Mesenchymal stem cell (in vitro differentiated cells and primary cell): Measurements from ENCODE around the gene CCR1.

Experiments
- DNase-seq: peaks from one replicate; pipeline ENCODE4 v3.0.0-alpha.2; 2013
- H2AFZ ChIP-seq: one replicate; pipeline ENCODE4 v1.6.1; 2013; ENCODE audit warnings: low read depth, mild to moderate bottlenecking, control low read depth, inconsistent platforms, low read length, moderate library complexity
- H2AK5ac ChIP-seq: 2 replicates; pipeline ENCODE4 v1.6.1; 2013; ENCODE audit warnings: low read length, moderate library complexity, mild to moderate bottlenecking, inconsistent platforms; ENCODE audit not compliant: severe bottlenecking
- H2BK120ac ChIP-seq: one replicate; pipeline ENCODE4 v1.6.1; 2013; ENCODE audit warnings: low read depth, mild to moderate bottlenecking, inconsistent platforms, low read length, moderate library complexity
- H2BK12ac ChIP-seq, 2 experiments: one replicate each; pipeline ENCODE4 v1.6.1; 2013; ENCODE audit warnings: inconsistent platforms in 2 of 2, low read length in 2 of 2, mild to moderate bottlenecking in 2 of 2, moderate library complexity in 2 of 2, control low read depth in 1 of 2
- H2BK15ac ChIP-seq: one replicate; pipeline ENCODE4 v1.6.1; 2013; ENCODE audit warnings: mild to moderate bottlenecking, low read depth, inconsistent platforms; ENCODE audit not compliant: poor library complexity, severe bottlenecking
- H2BK5ac ChIP-seq: 2 replicates; pipeline ENCODE4 v1.6.1; 2013; ENCODE audit warnings: low read depth, mild to moderate bottlenecking, low read length, control low read depth, inconsistent platforms; ENCODE audit not compliant: poor library complexity, severe bottlenecking
- H3K14ac ChIP-seq, 2 experiments: one replicate each; pipeline ENCODE4 v1.6.1; 2013; ENCODE audit warnings: inconsistent platforms in 2 of 2, low read length in 2 of 2, control low read depth in 1 of 2, mild to moderate bottlenecking in 1 of 2, moderate library complexity in 1 of 2
- H3K18ac ChIP-seq, 2 experiments: one replicate each; pipeline ENCODE4 v1.6.1; 2013; ENCODE audit warnings: inconsistent platforms in 2 of 2, low read length in 2 of 2, control low read depth in 1 of 2, low read depth in 1 of 2, mild to moderate bottlenecking in 1 of 2
- H3K23ac ChIP-seq, 2 experiments: one replicate each; pipeline ENCODE4 v1.6.1; 2013; ENCODE audit warnings: inconsistent platforms in 2 of 2, low read length in 2 of 2, mild to moderate bottlenecking in 2 of 2, moderate library complexity in 2 of 2, control low read depth in 1 of 2
- H3K27ac ChIP-seq: 2 replicates; pipeline ENCODE4 v1.5.1; 2013; ENCODE audit warnings: mild to moderate bottlenecking, moderate library complexity, low read length, control low read depth, inconsistent platforms; ENCODE audit not compliant: poor library complexity, severe bottlenecking
- H3K27me3 ChIP-seq, 2 experiments: 2 replicates each; pipeline versions ENCODE4 v1.6.1 to v1.7.0; 2013; ENCODE audit warnings: low read length in 2 of 2, mild to moderate bottlenecking in 2 of 2, moderate library complexity in 2 of 2, control low read depth in 1 of 2, inconsistent platforms in 1 of 2; ENCODE audit not compliant: control insufficient read depth in 1 of 2, insufficient read depth in 1 of 2
- H3K36me3 ChIP-seq, 2 experiments: 2 replicates each; pipeline versions ENCODE4 v1.6.1 to v1.7.0; 2013; ENCODE audit warnings: low read length in 2 of 2, control low read depth in 1 of 2, inconsistent platforms in 1 of 2, low read depth in 1 of 2, mild to moderate bottlenecking in 1 of 2; ENCODE audit not compliant: insufficient read depth in 2 of 2, control insufficient read depth in 1 of 2
- H3K4ac ChIP-seq, 2 experiments: one replicate each; pipeline ENCODE4 v1.6.1; 2013; ENCODE audit warnings: inconsistent platforms in 2 of 2, low read length in 2 of 2, mild to moderate bottlenecking in 2 of 2, moderate library complexity in 2 of 2, control low read depth in 1 of 2, low read depth in 1 of 2
- H3K4me1 ChIP-seq: 2 replicates; pipeline ENCODE4 v1.6.1; 2013; ENCODE audit warnings: low read depth, low read length, control low read depth; ENCODE audit not compliant: control insufficient read depth, insufficient read depth
- H3K4me2 ChIP-seq: 2 replicates; pipeline ENCODE4 v1.6.1; 2013; ENCODE audit warnings: low read length, mild to moderate bottlenecking, inconsistent platforms; ENCODE audit not compliant: poor library complexity, severe bottlenecking
- H3K4me3 ChIP-seq, 2 experiments: 2 replicates each; pipeline versions ENCODE4 v1.5.1 to v1.7.0; 2013; ENCODE audit warnings: low read length in 2 of 2, mild to moderate bottlenecking in 2 of 2, control low read depth in 1 of 2, low read depth in 1 of 2; ENCODE audit not compliant: insufficient read depth in 1 of 2
- H3K79me1 ChIP-seq: replicated peaks from 2 replicates; pipeline ENCODE4 v1.6.1; 2013; ENCODE audit warnings: mild to moderate bottlenecking, control low read depth, low read length, inconsistent platforms; ENCODE audit not compliant: poor library complexity, severe bottlenecking
- H3K9ac ChIP-seq: 2 replicates; pipeline ENCODE4 v1.7.0; 2013; ENCODE audit warnings: mild to moderate bottlenecking, low read length, moderate library complexity
- H3K9me3 ChIP-seq: 2 replicates; pipeline ENCODE4 v1.7.0; 2013; ENCODE audit warnings: mild to moderate bottlenecking, low read length; ENCODE audit not compliant: control insufficient read depth
- H4K8ac ChIP-seq: one replicate; pipeline ENCODE4 v1.6.1; 2013; ENCODE audit warnings: inconsistent platforms, mild to moderate bottlenecking, low read length, moderate library complexity
- H4K91ac ChIP-seq: one replicate; pipeline ENCODE4 v1.6.1; 2013; ENCODE audit warnings: mild to moderate bottlenecking, low read length, inconsistent platforms
- WGBS: methylation state at CpG from one replicate; pipeline ENCODE4 v1.1.7; 2013; ENCODE audit warnings: mixed read lengths; 5-methylcytosine and 5-hydroxymethylcytosine counted together

CCR1 gene

DNA sequence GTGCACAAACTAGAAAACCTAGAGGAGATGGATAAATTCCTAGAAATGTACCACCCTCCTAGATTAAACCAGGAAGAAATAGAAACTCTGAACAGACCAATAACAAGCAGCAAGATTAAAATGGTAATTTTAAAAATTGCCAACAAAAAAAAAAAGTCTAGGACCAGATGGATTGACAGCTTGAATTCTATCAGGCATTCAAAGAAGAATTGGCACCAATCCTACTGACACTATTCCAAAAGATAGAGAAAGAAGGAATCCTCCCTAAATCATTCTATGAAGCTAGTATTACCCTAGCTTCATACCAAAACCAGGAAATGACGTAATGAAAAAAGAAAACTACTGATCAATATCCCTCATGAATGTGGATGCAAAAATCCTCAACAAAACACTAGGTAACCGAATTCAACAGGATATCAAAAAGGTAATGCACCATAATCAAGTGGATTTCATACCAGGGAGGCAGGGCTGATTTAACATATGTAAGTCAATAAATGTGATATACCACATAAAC lies 10.1 kb upstream of the CCR1 start:
- no peak overlapping the region for H3K4me3 ChIP-seq
- no peak overlapping the region for H2AFZ ChIP-seq
- no peak overlapping the region for H3K9ac ChIP-seq
- no peaks in the 10 kb centered on the region for H3K36me3 ChIP-seq
- H2BK120ac ChIP-seq = no peak overlapping the region
- H4K91ac ChIP-seq = no peak overlapping the region
- peaks cover 6% of the 10 kb centered on the region for H3K9me3 ChIP-seq
- no peak overlapping the region for H3K4me2 ChIP-seq
- H3K4ac ChIP-seq = no peak overlapping the region
- no peak overlapping the region for H3K14ac ChIP-seq
- no peak overlapping the region for H3K27ac ChIP-seq
- H3K23ac ChIP-seq = no peak overlapping the region
- no peaks in the 10 kb centered on the region for H3K4me1 ChIP-seq
- no peak overlapping the region for H2BK5ac ChIP-seq
- no peaks in the 10 kb centered on the region for H3K79me1 ChIP-seq
- no peak overlapping the region for H3K18ac ChIP-seq
- H2AK5ac ChIP-seq = no peak overlapping the region
- DNase-seq = no peak
- H2BK15ac ChIP-seq = no peak overlapping the region
- H4K8ac ChIP-seq = no peak overlapping the region
- peaks cover 4 to 30% of the 10 kb centered on the region in 2 experiments for H3K27me3 ChIP-seq
- WGBS = 79% methylated on average over 1 of the region's 2 CpGs
- no peak overlapping the region for H2BK12ac ChIP-seq

- Histone ChIP-seq H2BK120ac (no peak overlapping the region), H2BK15ac (no peak overlapping the region), H3K23ac (no peak overlapping the region), H2AFZ (no peak overlapping the region), H2AK5ac (no peak overlapping the region), H4K8ac (no peak overlapping the region), H2BK12ac (no peak overlapping the region), H3K18ac (no peak overlapping the region), H3K27me3 (peaks cover 4 to 37% of the 10 kb centered on the region in 2 experiments), H4K91ac (no peak overlapping the region), H2BK5ac (no peak overlapping the region), H3K14ac (no peak overlapping the region), H3K9me3 (peaks cover 5% of the 10 kb centered on the region), H3K36me3 (no peaks in the 10 kb centered on the region), H3K4me1 (no peaks in the 10 kb centered on the region), H3K9ac (no peak overlapping the region), H3K4me2 (no peak overlapping the region), H3K4ac (no peak overlapping the region), H3K79me1 (no peaks in the 10 kb centered on the region), H3K4me3 (no peak overlapping the region), H3K27ac (no peak overlapping the region)
- DNase-seq = peak; percentile 6
- WGBS = 59% methylated on average over 3 of the region's 4 CpGs
Observed at GRCh38 chr3:46215810-46216414, 7.8 kb upstream of the CCR1 start.

- Histone ChIP-seq H3K14ac (no peak overlapping the region), H2BK15ac (no peak overlapping the region), H3K23ac (no peak overlapping the region), H3K4me1 (no peaks in the 10 kb centered on the region), H2BK12ac (no peak overlapping the region), H3K79me1 (no peaks in the 10 kb centered on the region), H3K4me3 (no peak overlapping the region), H4K8ac (no peak overlapping the region), H3K4me2 (no peak overlapping the region), H4K91ac (no peak overlapping the region), H3K4ac (no peak overlapping the region), H2BK120ac (no peak overlapping the region), H3K27ac (no peak overlapping the region), H2AK5ac (no peak overlapping the region), H3K36me3 (no peaks in the 10 kb centered on the region), H2BK5ac (no peak overlapping the region), H3K9ac (no peak overlapping the region), H3K18ac (no peak overlapping the region), H3K27me3 (peaks cover 4 to 37% of the 10 kb centered on the region in 2 experiments), H3K9me3 (no peaks in the 10 kb centered on the region), H2AFZ (no peak overlapping the region)
- WGBS = 56% methylated on average over 1 of the region's 1 CpG
- DNase-seq = peak; percentile 3
Observed at GRCh38 chr3:46214751-46215352, 6.7 kb upstream of the CCR1 start.

- Histone ChIP-seq H3K4ac (no peak overlapping the region), H2AK5ac (no peak overlapping the region), H3K9ac (no peak overlapping the region), H3K4me1 (no peaks in the 10 kb centered on the region), H4K91ac (no peak overlapping the region), H4K8ac (no peak overlapping the region), H2BK5ac (no peak overlapping the region), H3K27me3 (peaks cover 4 to 45% of the 10 kb centered on the region in 2 experiments), H3K14ac (no peak overlapping the region), H2AFZ (no peak overlapping the region), H3K9me3 (no peaks in the 10 kb centered on the region), H2BK15ac (no peak overlapping the region), H3K18ac (no peak overlapping the region), H3K79me1 (no peaks in the 10 kb centered on the region), H2BK120ac (no peak overlapping the region), H3K4me3 (no peak overlapping the region), H3K23ac (no peak overlapping the region), H3K4me2 (no peak overlapping the region), H3K27ac (no peak overlapping the region), H3K36me3 (no peaks in the 10 kb centered on the region), H2BK12ac (no peak overlapping the region)
- 88% methylated on average over 4 of the region's 4 CpGs for WGBS
- DNase-seq = no peak
Observed at GRCh38 chr3:46213201-46213600, 5.1 kb upstream of the CCR1 start.
